Heart left ventricle (tissue), 16 donors: ENCODE measurements around the gene FRMD6. TPM values are rescaled to one million over a fixed set of nuclear protein-coding genes. Genes with fewer than 3 reads are reported as not detected.
"Not testable (repeated sequence)": the region's sequence is repeated elsewhere in the genome, so short reads cannot be mapped to it uniquely, and the experiment has no call there.

Source experiments
- ATAC-seq, 4 donors: fragments of 200-7000 bp; cut with Tn5 transposase; one replicate each; pipeline ENCODE4 v1.9.1; 2020 to 2022; ENCODE audit warnings: moderate library complexity in 4 of 4, mild to moderate bottlenecking in 3 of 4, moderate number of reproducible peaks in 1 of 4
- DNase-seq, 5 donors: peaks; one replicate each; pipeline ENCODE4 v3.0.0-alpha.2; 2020
- H3K27ac ChIP-seq, 12 donors: fragments of 200-600 bp; sonication (generic) in 4 of 12; one replicate each; pipeline versions ENCODE4 v1.5.0 to v1.8.0; 2016 to 2022; ENCODE audit warnings: mild to moderate bottlenecking in 2 of 12
- H3K27me3 ChIP-seq, 9 donors: fragments of 200-600 bp; sonication (generic) in 2 of 9; one replicate each; pipeline versions ENCODE4 v1.5.1 to v1.8.0; 2016 to 2022; ENCODE audit warnings: mild to moderate bottlenecking in 3 of 9
- H3K36me3 ChIP-seq, 9 donors: fragments of 200-600 bp; sonication (generic) in 2 of 9; one replicate each; pipeline versions ENCODE4 v1.5.0 to v1.8.0; 2018 to 2022; ENCODE audit warnings: mild to moderate bottlenecking in 2 of 9
- H3K4me1 ChIP-seq, 12 donors: fragments of 200-600 bp; sonication (generic) in 4 of 12; one replicate each; pipeline versions ENCODE4 v1.5.0 to v1.8.0; 2016 to 2022; ENCODE audit warnings: mild to moderate bottlenecking in 3 of 12
- H3K4me3 ChIP-seq, 12 donors: fragments of 200-600 bp; sonication (generic) in 4 of 12; one replicate each; pipeline versions ENCODE4 v1.5.0 to v1.8.0; 2017 to 2022; ENCODE audit warnings: mild to moderate bottlenecking in 9 of 12, moderate library complexity in 4 of 12
- H3K9me3 ChIP-seq, 12 donors: fragments of 200-600 bp; sonication (generic) in 4 of 12; one replicate each; pipeline versions ENCODE4 v1.5.0 to v1.8.0; 2016 to 2022; ENCODE audit warnings: mild to moderate bottlenecking in 1 of 12
- CTCF ChIP-seq, 12 donors: fragments of 200-600 bp; sonication (generic) in 4 of 12; IDR thresholded peaks; one replicate each; pipeline versions ENCODE4 v1.5.0 to v1.8.0; 2018 to 2022; ENCODE audit warnings: antibody characterized with exemption in 12 of 12, mild to moderate bottlenecking in 5 of 12
- POLR2A ChIP-seq, 2 donors: fragments of 450-650 bp; IDR thresholded peaks; one replicate each; pipeline ENCODE4 v1.6.1; 2017; ENCODE audit warnings: antibody characterized with exemption in 2 of 2, mild to moderate bottlenecking in 2 of 2, moderate library complexity in 2 of 2
- WGBS, 4 donors: extraction: QIAGEN DNeasy Blood & Tissue Kit in 2 of 4; methylation state at CpG; one replicate each; pipeline versions ENCODE4 v1.1.5 to v1.1.7; 2013 to 2018; 5-methylcytosine and 5-hydroxymethylcytosine counted together
- intact Hi-C, 10 donors: fragments of 100-400 bp; cut with DNase I; formaldehyde crosslinking; loops; one replicate each; pipeline versions ENCODE4 v1.11.1 to v1.14.2; 2022
- polyA plus RNA-seq, 2 donors: library from polyadenylated mRNA; stranded (reverse); fragments of 200-250 nt; gene quantifications; one replicate each; pipeline ENCODE4 v1.2.3, GENCODE V29; 2013
- total RNA-seq, 9 donors: library from RNA; depleted of rRNA in 2 of 9; stranded (reverse); fragments of >200 nt in 2 of 9; fragmentation: NEBNext Ultra II Directional in 3 of 9; extraction: Animal tissue kit (Norgen Biotek cat#: 25700) in 3 of 9; gene quantifications; one replicate each; pipeline versions ENCODE4 v1.1.0 to v1.2.4, GENCODE V29; 2016 to 2023
- donor health status: ischemic (EF 13 %, LVEDD 7.1; RV severe dilation, severe dysfunction).
- donor health status: healthy with polysubstance abuse.
- donor health status: DM: no; HTN: yes; CAD: no.
- donor health status: DM: no; HTN: no; CAD: no.
- donor health status: ischemic (EF 25% LVEDD 6.9; RV normal size, moderate dysfunction).
- donor health status: ischemic (EF 25% LVEDD 5.7; RV mildly dilated, moderate dysfunction).
- donor health status: healthy.
- donor health status: DM: yes; HTN: yes; CAD: no.
- donor health status: ischemic (EF 35%, LVEDD 5.7; RV mildly dilated, moderate dysfunction).
- donor health status: nonischemic (EF 11% LVEDD 7.7; RV severe dilation, severe dysfunction).
- donor health status: DM: yes; HTN: yes; CAD: no.
- donor health status: PGD.
- donor health status: ischemic (EF 29% LVEDD 5.4; RV normal size, mild dysfunction).
- donor health status: nonischemic (EF 23%, LVEDD 6.1; RV moderate dilation, normal function).

FRMD6 gene
- total and polyA plus RNA-seq, 11 donors, result 1.9 to 23.2 (median 8.9) TPM

GRCh38 chr14:51759950-51760349 lies 108.2 kb downstream of the FRMD6 start:
- H3K4me3 ChIP-seq, result no peak overlapping the region
- DNase-seq, result no peak
- H3K27ac ChIP-seq, result no peak overlapping the region
- no peaks in the 10 kb centered on the region for H3K27me3 ChIP-seq
- no peak for ATAC-seq
- intact Hi-C loops, result no loop called here
- WGBS, 4 donors, result 88 to 93% (median 92%) methylated on average over 14 to 18 of the region's 18 CpGs
- no peaks in the 10 kb centered on the region for H3K36me3 ChIP-seq
- no peak for TF ChIP-seq CTCF (IDR thresholded peaks at IDR 0.05)
- no peak for TF ChIP-seq POLR2A (IDR thresholded peaks at IDR 0.05)
- H3K9me3 ChIP-seq, result no peaks in the 10 kb centered on the region
- H3K4me1 ChIP-seq, result no peaks in the 10 kb centered on the region

DNA sequence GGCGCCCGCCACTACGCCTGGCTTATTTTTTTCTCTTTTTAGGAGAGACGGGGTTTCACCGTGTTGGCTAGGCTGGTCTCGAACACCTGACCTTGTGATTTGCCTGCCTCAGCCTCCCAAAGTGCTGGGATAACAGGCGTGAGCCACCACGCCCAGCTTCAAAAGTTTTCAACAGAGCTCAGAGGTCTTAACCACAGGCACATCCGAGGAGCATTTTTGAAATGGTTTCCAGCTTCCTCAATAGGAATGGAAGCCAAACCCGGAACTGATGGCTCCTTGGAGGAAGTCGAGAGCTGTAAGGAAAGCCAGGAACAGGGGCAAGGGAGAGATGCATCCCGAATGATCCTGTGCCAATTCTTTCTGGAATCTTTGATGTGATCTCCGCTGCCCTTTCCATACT lies 114.0 kb downstream of the FRMD6 start:
- H3K4me1 ChIP-seq, H3K27me3 ChIP-seq, H3K9me3 ChIP-seq, H3K36me3 ChIP-seq, H3K27ac ChIP-seq, H3K4me3 ChIP-seq, DNase-seq, ATAC-seq, intact Hi-C loops: not testable (repeated sequence)
- 83 to 86% (median 84%) methylated on average over 13 of the region's 13 CpGs for WGBS, 4 donors

DNA sequence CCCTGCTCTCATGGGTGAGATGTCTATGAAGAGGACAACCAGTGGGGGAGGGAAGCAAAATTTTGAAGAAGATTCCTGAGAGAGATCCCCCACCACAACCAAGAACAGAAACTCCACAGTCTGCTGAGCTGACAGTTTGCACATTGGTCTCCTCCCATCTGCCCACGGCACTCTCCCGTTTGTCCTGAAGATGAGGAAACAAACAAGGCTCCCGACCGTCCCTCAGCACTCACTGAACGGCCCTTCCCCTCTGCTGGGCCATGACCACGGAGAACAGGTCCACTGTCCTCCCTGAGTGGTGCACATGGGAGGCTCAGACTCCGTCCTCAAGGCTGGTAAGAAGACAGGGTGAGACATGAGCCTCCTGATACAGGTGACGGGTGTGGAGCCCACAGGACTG lies 114.9 kb downstream of the FRMD6 start:
- H3K4me1 ChIP-seq, intact Hi-C loops, H3K36me3 ChIP-seq, H3K27me3 ChIP-seq, DNase-seq, ATAC-seq, H3K4me3 ChIP-seq, H3K9me3 ChIP-seq, H3K27ac ChIP-seq: not testable (repeated sequence)
- 50 to 67% (median 58%) methylated on average over 8 of the region's 8 CpGs for WGBS, 4 donors

GRCh38 chr14:51769261-51769660 lies 117.6 kb downstream of the FRMD6 start:
- H3K36me3 ChIP-seq, H3K4me1 ChIP-seq, H3K4me3 ChIP-seq, ATAC-seq, H3K9me3 ChIP-seq, DNase-seq, H3K27ac ChIP-seq, H3K27me3 ChIP-seq, intact Hi-C loops: not testable (repeated sequence)
- 86 to 92% (median 87%) methylated on average over 7 of the region's 7 CpGs for WGBS, 4 donors

DNA sequence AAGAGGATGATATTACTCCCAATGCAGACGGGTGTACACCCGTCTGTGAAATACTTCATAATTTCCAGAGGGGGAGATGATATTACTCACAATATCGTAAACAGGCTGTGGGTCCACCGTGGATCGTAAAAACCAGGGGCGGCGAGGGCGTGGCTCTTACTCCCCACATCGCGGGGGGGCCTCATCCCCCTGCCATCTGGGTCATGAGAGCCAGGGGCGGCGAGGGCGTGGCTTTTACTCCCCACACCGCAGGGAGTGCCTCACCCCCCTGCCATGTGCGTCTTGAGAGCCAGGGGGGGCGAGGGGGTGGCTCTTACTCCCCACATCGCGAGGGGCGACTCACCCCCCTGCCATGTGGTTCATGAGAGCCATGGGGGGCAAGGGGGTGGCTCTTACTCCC lies 122.5 kb downstream of the FRMD6 start:
- no peaks in the 10 kb centered on the region for H3K36me3 ChIP-seq
- TF ChIP-seq CTCF (IDR thresholded peaks at IDR 0.05), result no peak
- no peaks in the 10 kb centered on the region for H3K27me3 ChIP-seq
- WGBS, 4 donors, result 82 to 89% (median 84%) methylated on average over 19 of the region's 19 CpGs
- no peaks in the 10 kb centered on the region for H3K9me3 ChIP-seq
- no peak overlapping the region for H3K4me3 ChIP-seq
- H3K27ac ChIP-seq, result no peak overlapping the region
- ATAC-seq (no peak), DNase-seq (no peak)
- H3K4me1 ChIP-seq, result peaks cover 0 to 5% (median 0%) of the 10 kb centered on the region in 12 donors
- intact Hi-C loops, result loop anchor here in 2 of 10 donors (10.0 kb wide), 2 partner anchors 109 to 119 kb away; partner anchors contain the start of gene FRMD6 (in 1 of the 2)
